GM23338 (cell line): ENCODE results near the gene VSIG10L. TPM values are rescaled to one million over a fixed set of nuclear protein-coding genes. Genes with fewer than 3 reads are reported as not detected.
A peak's percentile ranks its signal among the peaks of the same experiment; 100 is the strongest.

ENCODE experiments used
- ATAC-seq: fragments of 200-7000 bp; cut with Tn5 transposase; 3 replicates; pipeline ENCODE4 v1.9.1; 2020
- DNase-seq: peaks from one replicate; pipeline ENCODE4 v3.0.0-alpha.2; 2015; ENCODE audit warnings: low spot score
- H2AFZ ChIP-seq: fragments of 200-600 bp; sonication (generic); 2 replicates; pipeline ENCODE4 v1.8.0; 2016; ENCODE audit warnings: antibody characterized with exemption, mild to moderate bottlenecking, moderate library complexity
- H3F3A ChIP-seq: fragments of 200-600 bp; sonication (generic); replicated peaks from 2 replicates; pipeline ENCODE4 v1.8.0; 2017; ENCODE audit warnings: antibody characterized with exemption, mixed run types, low read depth
- H3K27ac ChIP-seq: fragments of 200-600 bp; sonication (generic); 2 replicates; pipeline ENCODE4 v1.6.1; 2016; ENCODE audit warnings: low read depth
- H3K27me3 ChIP-seq: fragments of 200-600 bp; sonication (generic); 2 replicates; pipeline ENCODE4 v1.8.0; 2016; ENCODE audit warnings: mild to moderate bottlenecking, mixed run types, moderate library complexity; ENCODE audit not compliant: insufficient read depth
- H3K36me3 ChIP-seq: fragments of 200-600 bp; sonication (generic); 2 replicates; pipeline ENCODE4 v1.8.0; 2016; ENCODE audit warnings: mild to moderate bottlenecking; ENCODE audit not compliant: insufficient read depth
- H3K4me1 ChIP-seq: fragments of 200-600 bp; sonication (generic); 2 replicates; pipeline ENCODE4 v1.8.0; 2016; ENCODE audit warnings: mild to moderate bottlenecking, moderate library complexity; ENCODE audit not compliant: insufficient read depth
- H3K4me2 ChIP-seq: fragments of 200-600 bp; sonication (generic); 2 replicates; pipeline ENCODE4 v1.7.1; 2017; ENCODE audit warnings: mixed run types
- H3K4me3 ChIP-seq: fragments of 200-600 bp; sonication (generic); 2 replicates; pipeline ENCODE4 v1.6.1; 2016; ENCODE audit warnings: mixed run types
- H3K79me2 ChIP-seq: fragments of 200-600 bp; sonication (generic); replicated peaks from 2 replicates; pipeline ENCODE4 v1.8.0; 2017; ENCODE audit warnings: mild to moderate bottlenecking; ENCODE audit not compliant: insufficient read depth
- H3K9me2 ChIP-seq: fragments of 200-600 bp; sonication (generic); 2 replicates; pipeline ENCODE4 v1.8.0; 2017; ENCODE audit not compliant: insufficient read depth
- H4K20me1 ChIP-seq: fragments of 200-600 bp; sonication (generic); replicated peaks from 2 replicates; pipeline ENCODE4 v1.8.0; 2017; ENCODE audit warnings: mild to moderate bottlenecking; ENCODE audit not compliant: insufficient read depth
- H3K27ac Mint-ChIP-seq: 2 replicates; pipeline ENCODE4 v1.8.0; 2020; ENCODE audit warnings: inconsistent platforms, mild to moderate bottlenecking, moderate library complexity, mixed read lengths
- H3K27me3 Mint-ChIP-seq: 3 replicates; pipeline ENCODE4 v1.8.0; 2022; ENCODE audit warnings: low read depth, mild to moderate bottlenecking, moderate library complexity, mixed read lengths, inconsistent platforms; ENCODE audit not compliant: insufficient read depth, poor library complexity
- H3K36me3 Mint-ChIP-seq: 3 replicates; pipeline ENCODE4 v1.8.0; 2021; ENCODE audit warnings: low read depth, mild to moderate bottlenecking, inconsistent platforms, moderate library complexity, mixed read lengths
- H3K4me1 Mint-ChIP-seq: 3 replicates; pipeline ENCODE4 v1.8.0; 2020; ENCODE audit warnings: mild to moderate bottlenecking, inconsistent platforms, mixed read lengths
- H3K4me3 Mint-ChIP-seq: 3 replicates; pipeline ENCODE4 v1.8.0; 2021; ENCODE audit warnings: moderate library complexity, mild to moderate bottlenecking, inconsistent platforms, mixed read lengths
- H3K9me3 Mint-ChIP-seq: 3 replicates; pipeline ENCODE4 v1.8.0; 2020; ENCODE audit warnings: moderate library complexity, mild to moderate bottlenecking, inconsistent platforms, mixed read lengths
- CREB1 ChIP-seq: fragments of 250-450 bp; sonication (Bioruptor Pico); IDR thresholded peaks from 2 replicates; pipeline ENCODE4 v1.5.0; 2020; ENCODE audit warnings: low read depth, mild to moderate bottlenecking, moderate library complexity
- CTCF ChIP-seq, 2 experiments: fragments of 200-600 bp in 1 of 2; sonication (generic) in 1 of 2; conservative IDR thresholded peaks; 2 replicates each; pipeline versions ENCODE4 v1.5.1 to v1.6.1; 2016 to 2017; ENCODE audit warnings: antibody characterized with exemption in 2 of 2, low read depth in 2 of 2, mild to moderate bottlenecking in 2 of 2, moderate library complexity in 1 of 2
- ETS1 ChIP-seq: IDR thresholded peaks from 2 replicates; pipeline ENCODE4 v1.6.1; 2016; ENCODE audit warnings: antibody characterized with exemption
- EZH2 ChIP-seq: fragments of 200-600 bp; sonication (generic); IDR thresholded peaks from one replicate; pipeline ENCODE4 v1.8.0; 2017; ENCODE audit warnings: antibody characterized with exemption, mild to moderate bottlenecking, low read depth; ENCODE audit not compliant: unreplicated experiment
- EZH2phosphoT487 ChIP-seq: fragments of 200-600 bp; sonication (generic); IDR thresholded peaks from one replicate; pipeline ENCODE4 v1.8.1; 2018; ENCODE audit warnings: antibody characterized with exemption; ENCODE audit not compliant: unreplicated experiment
- JUNB ChIP-seq: IDR thresholded peaks from one replicate; pipeline ENCODE4 v1.6.1; 2016; ENCODE audit warnings: antibody characterized with exemption; ENCODE audit not compliant: unreplicated experiment
- NANOG ChIP-seq: IDR thresholded peaks from 2 replicates; pipeline ENCODE4 v1.6.1; 2016; ENCODE audit warnings: antibody characterized with exemption, borderline replicate concordance
- POLR2AphosphoS5 ChIP-seq: IDR thresholded peaks from 2 replicates; pipeline ENCODE4 v1.6.1; 2016; ENCODE audit warnings: antibody characterized with exemption, low read depth
- REST ChIP-seq: IDR thresholded peaks from one replicate; pipeline ENCODE4 v1.6.1; 2018; ENCODE audit warnings: antibody characterized with exemption; ENCODE audit not compliant: unreplicated experiment
- STAT1 ChIP-seq: IDR thresholded peaks from one replicate; pipeline ENCODE4 v1.6.1; 2016; ENCODE audit warnings: antibody characterized with exemption; ENCODE audit not compliant: unreplicated experiment
- ZNF114 ChIP-seq: fragments of 250-450 bp; sonication (Bioruptor Pico); IDR thresholded peaks from 2 replicates; pipeline ENCODE4 v1.5.0; 2020; ENCODE audit warnings: mild to moderate bottlenecking, moderate library complexity
- ZNF331 ChIP-seq: fragments of 250-450 bp; sonication (Bioruptor Pico); IDR thresholded peaks from 2 replicates; pipeline ENCODE4 v1.5.0; 2020; ENCODE audit warnings: low read depth, mild to moderate bottlenecking, moderate library complexity
- polyA plus RNA-seq: library from polyadenylated mRNA; unstranded; fragments of >200 nt; fragmentation: Nextera tagmentation; extraction: Ambion mirVana; gene quantifications from 2 replicates; pipeline ENCODE4 v1.2.1, GENCODE V29; 2016
- total RNA-seq: library from RNA; depleted of rRNA; stranded (reverse); fragments of >200 nt; shearing (Covaris generic); gene quantifications from 2 replicates; pipeline ENCODE4 v1.2.3, GENCODE V29; 2014

VSIG10L gene
- total and polyA plus RNA-seq, 2 experiments from 2014 or later = 9.6 to 10.4 TPM

GRCh38 chr19:51337861-51338562, 3.9 kb downstream of the VSIG10L start:
- Histone ChIP-seq H2AFZ (no peak overlapping the region), H3K27me3 (peaks cover 16% of the 10 kb centered on the region), H4K20me1 (no peaks in the 10 kb centered on the region), H3K27ac (no peak overlapping the region), H3K36me3 (no peaks in the 10 kb centered on the region), H3K4me3 (peak overlapping the region; percentile 62), H3F3A (no peaks in the 10 kb centered on the region), H3K4me2 (peak overlapping the region; percentile 72), H3K9me2 (0 out of 2 replicates have a peak, but pooled peaks cover 3% of the 10 kb centered on the region), H3K79me2 (no peaks in the 10 kb centered on the region), H3K4me1 (peaks cover 22% of the 10 kb centered on the region)
- DNase-seq = no peak
- Mint-ChIP-seq H3K9me3 (no peaks in the 10 kb centered on the region; the same call in 2 of the 3 replicates), H3K27me3 (peaks cover 24% of the 10 kb centered on the region), H3K4me1 (peaks cover 26% of the 10 kb centered on the region), H3K4me3 (peak overlapping the region; percentile 88), H3K36me3 (peaks cover 20% of the 10 kb centered on the region), H3K27ac (peak overlapping the region; percentile 92; the same call in 1 of the 2 replicates)
- TF ChIP-seq EZH2phosphoT487 (no peak), JUNB (no peak), ZNF331 (no peak), POLR2AphosphoS5 (no peak), CTCF (conservative IDR thresholded peaks at IDR 0.05; ENCODE audit: low read depth in 2 of 2) (peak in 1 of 2 experiments; percentile 26; a peak in 2 of 4 replicates), EZH2 (no peak), ZNF114 (CRISPR knock-in tag) (no peak)
- no peak for ATAC-seq

- Histone ChIP-seq H3K9me2 (0 out of 2 replicates have a peak, but pooled peaks cover 3% of the 10 kb centered on the region), H3K36me3 (no peaks in the 10 kb centered on the region), H3K4me3 (no peak overlapping the region), H3K27me3 (peaks cover 16% of the 10 kb centered on the region), H3K4me2 (no peak overlapping the region), H3K27ac (no peak overlapping the region), H3F3A (no peaks in the 10 kb centered on the region), H3K79me2 (no peaks in the 10 kb centered on the region), H3K4me1 (peaks cover 15% of the 10 kb centered on the region), H2AFZ (no peak overlapping the region), H4K20me1 (no peaks in the 10 kb centered on the region)
- Mint-ChIP-seq H3K4me1 (peaks cover 19% of the 10 kb centered on the region), H3K27me3 (peaks cover 24% of the 10 kb centered on the region), H3K9me3 (no peaks in the 10 kb centered on the region; the same call in 2 of the 3 replicates), H3K27ac (no peak overlapping the region), H3K36me3 (peaks cover 21% of the 10 kb centered on the region), H3K4me3 (no peak overlapping the region)
- no peak for ATAC-seq
- TF ChIP-seq ZNF331 (no peak), CREB1 (CRISPR knock-in tag) (no peak), POLR2AphosphoS5 (no peak), ETS1 (no peak), REST (no peak), STAT1 (no peak), NANOG (no peak), JUNB (no peak)
- DNase-seq = no peak
Observed at GRCh38 chr19:51337141-51337860, 4.6 kb downstream of the VSIG10L start.
